IPS-18c (cell line): ENCODE data around the gene ARFIP1.
"Not testable (repeated sequence)": the region's sequence is repeated elsewhere in the genome, so short reads cannot be mapped to it uniquely, and the experiment has no call there.

Source experiments
- H3K4me3 ChIP-seq: 2 replicates; pipeline ENCODE4 v1.7.0; 2013; ENCODE audit warnings: low read depth, mild to moderate bottlenecking, low read length, moderate library complexity; ENCODE audit not compliant: insufficient read depth
- H3K9me3 ChIP-seq: one replicate; pipeline ENCODE4 v1.6.1; 2013; ENCODE audit warnings: mild to moderate bottlenecking, low read length, moderate library complexity; ENCODE audit not compliant: control insufficient read depth, insufficient read depth

Gene ARFIP1

DNA sequence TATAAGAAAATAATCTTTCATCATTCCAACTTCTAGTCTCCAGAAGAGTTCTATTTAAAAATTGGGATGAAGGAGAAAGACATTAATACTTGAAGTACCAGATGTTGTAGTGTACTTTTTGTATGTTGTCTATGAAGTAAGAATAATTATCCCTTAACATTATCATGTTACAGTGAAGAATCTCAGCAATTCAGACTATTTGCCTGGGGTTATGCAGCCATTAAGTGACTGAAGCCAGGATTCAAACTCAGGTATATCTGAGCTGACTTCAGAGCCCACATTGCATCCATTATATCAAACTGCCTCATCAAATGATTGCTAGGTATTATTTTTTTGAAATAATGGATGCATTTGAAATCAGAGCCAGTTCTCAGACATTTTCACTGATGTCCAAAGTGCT lies 80.3 kb downstream of the ARFIP1 start:
- no peak overlapping the region for H3K4me3 ChIP-seq
- peaks cover under 1% of the 10 kb centered on the region for H3K9me3 ChIP-seq

DNA sequence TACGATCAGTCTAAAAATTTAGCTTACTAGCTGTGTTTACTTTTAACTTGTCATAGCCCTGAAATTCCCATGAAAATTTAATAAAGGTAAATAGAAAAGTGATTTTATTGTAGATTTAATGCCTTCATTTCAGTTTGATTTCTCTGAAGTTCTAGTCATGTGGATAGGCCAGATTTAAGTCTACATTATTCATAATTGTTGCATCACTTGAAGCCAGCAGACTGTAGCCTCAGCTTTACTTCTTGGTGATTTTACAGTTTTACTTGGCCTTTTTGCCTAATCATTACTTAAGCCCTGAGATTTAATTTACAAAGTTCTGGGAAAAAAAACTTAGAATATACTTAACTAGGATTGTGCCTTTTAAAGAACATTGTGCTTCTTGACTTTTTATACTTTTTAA lies 82.9 kb downstream of the ARFIP1 start:
- Histone ChIP-seq H3K9me3 (peaks cover 2% of the 10 kb centered on the region), H3K4me3 (no peak overlapping the region)

DNA sequence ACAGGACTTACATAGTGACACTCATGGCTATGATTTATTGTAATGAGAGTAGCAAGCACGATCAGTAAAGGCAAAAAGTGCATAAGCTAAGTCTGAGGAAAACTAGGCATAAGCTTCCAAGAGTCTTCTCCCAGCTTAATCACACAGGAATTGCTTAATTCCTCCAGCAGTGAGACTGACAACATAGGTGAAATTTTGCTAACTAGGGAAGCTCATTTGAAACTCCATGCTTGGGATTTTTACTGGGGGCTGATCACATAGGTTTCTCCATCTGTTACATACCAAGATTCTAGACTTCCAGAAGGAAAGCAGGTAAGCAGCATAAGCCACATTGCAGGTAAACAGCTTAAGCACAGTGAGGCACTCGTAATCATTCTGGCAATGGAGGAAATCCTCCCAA lies 84.6 kb downstream of the ARFIP1 start:
- peaks cover 2% of the 10 kb centered on the region for H3K9me3 ChIP-seq
- no peak overlapping the region for H3K4me3 ChIP-seq

DNA sequence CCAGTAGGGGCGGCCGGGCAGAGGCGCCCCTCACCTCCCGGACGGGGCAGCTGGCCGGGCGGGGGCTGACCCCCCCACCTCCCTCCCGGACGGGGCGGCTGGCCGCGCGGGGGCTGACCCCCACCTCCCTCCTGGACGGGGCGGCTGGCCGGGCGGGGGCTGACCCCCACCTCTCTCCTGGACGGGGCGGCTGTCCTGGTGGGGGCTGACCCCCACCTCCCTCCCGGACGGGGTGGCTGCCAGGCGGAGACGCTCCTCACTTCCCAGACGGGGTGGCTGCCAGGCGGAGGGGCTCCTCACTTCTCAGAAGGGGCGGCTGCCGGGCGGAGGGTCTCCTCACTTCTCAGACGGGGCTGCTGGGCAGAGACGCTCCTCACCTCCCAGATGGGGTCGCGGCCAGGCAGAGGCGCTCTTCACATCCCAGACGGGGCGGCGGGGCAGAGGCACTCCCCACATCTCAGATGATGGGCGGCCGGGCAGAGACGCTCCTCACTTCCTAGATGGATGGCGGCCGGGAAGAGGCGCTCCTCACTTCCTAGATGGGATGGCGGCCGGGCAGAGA lies 86.8 kb downstream of the ARFIP1 start:
- not testable (repeated sequence) for H3K4me3 ChIP-seq, H3K9me3 ChIP-seq

DNA sequence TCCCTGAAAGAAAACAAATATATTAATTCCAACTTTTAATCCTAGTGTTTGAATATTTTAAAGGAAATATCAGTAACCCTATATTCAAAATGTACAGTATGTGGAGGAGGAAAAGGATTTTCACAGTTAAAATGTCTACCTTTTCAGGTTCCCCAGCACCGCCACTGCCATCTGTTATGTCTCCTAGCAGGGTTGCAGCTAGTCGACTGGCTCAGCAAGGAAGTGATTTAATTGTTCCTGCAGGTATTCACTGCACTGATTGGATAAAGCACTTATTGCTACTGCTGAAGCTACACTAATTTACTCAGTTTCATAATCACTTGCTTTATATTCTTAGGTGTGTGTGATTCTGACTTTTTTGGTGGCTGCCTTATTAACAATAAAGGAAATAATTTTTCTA lies 90.9 kb downstream of the ARFIP1 start:
- Histone ChIP-seq H3K9me3 (no peaks in the 10 kb centered on the region), H3K4me3 (no peak overlapping the region)

DNA sequence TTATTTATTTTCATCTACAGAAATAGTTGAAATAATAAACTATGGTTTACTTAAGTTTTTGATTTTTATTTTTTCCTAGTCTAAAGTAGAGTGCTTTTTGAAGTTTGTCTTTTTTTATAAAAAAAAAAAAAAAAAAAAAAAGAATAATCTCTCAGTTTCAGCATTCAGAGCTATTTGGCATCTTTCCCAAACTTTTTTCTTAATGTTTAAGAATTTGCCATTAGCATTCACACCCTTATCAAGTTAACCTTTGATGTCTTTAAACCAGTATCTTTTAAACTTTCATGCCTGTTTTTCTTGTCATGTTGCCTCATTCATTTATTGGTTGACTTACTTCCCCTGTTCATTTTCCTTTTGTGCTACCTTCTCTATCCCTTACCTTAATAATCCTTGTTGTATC lies 95.5 kb downstream of the ARFIP1 start:
- Histone ChIP-seq H3K4me3 (no peak overlapping the region), H3K9me3 (no peaks in the 10 kb centered on the region)

DNA sequence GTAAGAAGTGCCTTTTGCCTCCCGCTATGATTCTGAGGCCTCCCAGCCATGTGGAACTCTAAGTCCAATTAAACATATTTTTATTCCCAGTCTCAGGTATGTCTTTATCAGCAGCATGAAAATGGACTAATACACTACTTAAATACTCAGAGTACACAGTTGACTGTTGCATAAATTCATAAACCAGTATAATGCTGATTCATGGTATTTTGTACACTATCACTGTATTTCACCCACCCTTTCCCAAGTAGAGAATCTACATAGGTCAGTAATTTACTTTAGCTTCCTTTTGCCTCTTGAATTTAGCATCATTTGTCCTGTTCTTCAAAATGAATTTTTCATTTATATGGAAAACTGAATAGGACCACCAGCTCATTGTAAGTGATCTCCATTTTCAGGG lies 98.1 kb downstream of the ARFIP1 start:
- H3K9me3 ChIP-seq = no peaks in the 10 kb centered on the region
- H3K4me3 ChIP-seq = no peak overlapping the region

DNA sequence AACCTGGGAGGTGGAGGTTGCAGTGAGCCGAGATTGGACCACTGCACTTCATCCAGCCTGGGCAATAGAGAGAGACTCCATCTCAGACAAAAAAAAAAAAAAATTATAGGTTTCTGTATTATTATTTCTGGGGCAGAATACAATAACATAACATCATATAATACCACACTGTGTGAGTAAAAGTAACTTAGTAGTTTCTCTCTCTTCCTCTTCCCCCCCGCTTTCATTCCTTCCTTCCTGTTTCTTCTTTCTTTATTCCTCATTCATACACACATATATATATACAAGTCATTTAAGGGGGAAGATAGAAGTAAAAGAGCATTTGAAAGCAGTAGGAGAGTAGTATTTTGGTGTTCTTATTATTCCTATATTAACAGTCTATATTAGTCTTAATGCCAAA lies 100.5 kb downstream of the ARFIP1 start:
- Histone ChIP-seq H3K4me3 (no peak overlapping the region), H3K9me3 (no peaks in the 10 kb centered on the region)

DNA sequence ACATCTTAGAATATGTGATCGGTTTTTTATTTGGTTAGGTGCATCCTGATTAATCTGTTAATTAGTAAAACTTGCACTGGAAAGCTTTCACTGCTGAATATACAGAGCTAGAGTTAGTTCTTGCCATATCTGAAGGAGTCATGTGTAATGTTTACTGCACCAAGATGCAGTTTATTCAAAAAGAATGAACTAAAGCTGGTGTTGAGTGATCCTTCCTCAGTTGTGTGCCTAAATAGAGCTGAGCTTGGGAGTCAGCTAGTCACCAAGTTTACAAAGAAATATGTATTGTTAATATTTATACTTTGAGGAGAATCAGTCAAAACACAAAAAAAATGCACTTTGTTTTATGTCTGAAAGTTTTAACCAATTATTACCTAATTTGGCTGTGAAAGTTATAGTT lies 102.2 kb downstream of the ARFIP1 start:
- H3K9me3 ChIP-seq = no peaks in the 10 kb centered on the region
- no peak overlapping the region for H3K4me3 ChIP-seq

DNA sequence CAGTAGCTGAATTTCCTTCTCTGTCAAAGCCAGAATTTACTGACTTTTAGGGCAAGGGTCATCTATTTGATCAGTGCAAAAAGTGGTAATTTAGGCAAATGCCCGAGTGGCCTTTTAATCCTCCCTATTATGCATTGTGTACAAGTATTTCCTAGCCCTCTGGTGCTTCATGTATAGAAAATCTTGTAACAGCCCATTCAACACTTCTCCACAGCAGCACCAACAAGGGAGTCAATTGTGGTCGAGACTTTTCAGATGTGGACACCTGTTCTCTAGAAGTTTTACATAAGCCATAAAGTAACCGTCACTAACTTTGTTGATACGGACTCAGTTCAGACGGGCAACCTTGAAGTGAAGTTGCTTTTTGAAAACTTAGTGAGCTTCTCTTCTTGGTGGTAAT lies 105.4 kb downstream of the ARFIP1 start:
- H3K4me3 ChIP-seq = no peak overlapping the region
- H3K9me3 ChIP-seq = no peaks in the 10 kb centered on the region

DNA sequence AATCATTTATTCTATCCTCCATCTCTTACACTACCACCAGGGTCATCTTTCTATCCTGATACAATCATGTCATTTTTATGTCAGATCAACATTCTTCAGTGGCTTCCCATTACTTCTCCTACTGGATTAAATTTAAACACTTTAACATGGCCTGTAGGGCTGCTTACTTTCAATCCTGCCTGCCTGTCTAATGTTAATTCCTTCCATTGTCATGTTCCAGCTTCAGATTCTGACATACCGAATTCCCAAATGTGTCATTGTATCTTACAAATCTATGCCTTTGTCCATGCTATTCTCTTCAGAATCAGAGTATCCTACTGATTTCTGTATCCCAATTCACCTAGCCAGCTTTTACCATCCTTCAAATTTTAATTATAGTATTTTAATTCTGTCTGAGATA lies 106.4 kb downstream of the ARFIP1 start:
- H3K4me3 ChIP-seq = no peak overlapping the region
- H3K9me3 ChIP-seq = no peaks in the 10 kb centered on the region

DNA sequence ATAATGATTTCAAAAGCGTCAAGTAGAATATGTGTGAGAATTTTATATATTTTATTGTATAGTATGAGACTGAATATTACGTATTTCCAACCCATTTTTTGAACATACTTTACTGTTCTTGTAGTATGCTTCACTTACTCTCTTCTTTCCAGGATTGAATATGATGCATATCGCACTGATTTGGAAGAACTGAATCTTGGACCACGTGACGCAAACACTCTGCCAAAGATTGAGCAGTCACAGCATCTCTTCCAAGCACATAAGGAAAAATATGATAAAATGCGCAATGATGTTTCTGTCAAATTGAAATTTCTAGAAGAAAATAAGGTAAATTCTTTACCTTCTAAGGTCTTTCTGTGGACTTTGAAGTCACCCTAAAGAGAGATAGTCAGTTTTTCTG lies 108.2 kb downstream of the ARFIP1 start:
- H3K4me3 ChIP-seq = no peak overlapping the region
- H3K9me3 ChIP-seq = no peaks in the 10 kb centered on the region

DNA sequence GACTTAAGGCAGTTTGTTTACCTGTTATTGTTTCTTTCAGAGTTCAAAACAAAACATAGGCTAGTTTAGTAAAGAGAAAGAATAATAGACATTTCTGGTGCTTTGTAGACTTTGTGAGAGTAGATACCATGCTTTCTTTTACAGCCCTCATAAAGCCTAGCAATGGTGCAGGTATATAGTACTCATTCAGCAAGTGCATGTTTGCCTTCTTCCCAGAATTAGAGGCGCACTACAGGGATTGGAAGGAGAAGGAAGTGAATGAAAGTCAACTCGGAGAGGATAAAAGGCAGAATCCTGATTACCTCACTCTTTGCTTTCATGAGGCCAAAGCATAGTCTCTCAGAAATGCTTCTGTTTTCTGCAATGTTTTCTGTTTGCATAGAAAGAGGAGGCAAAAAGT lies 113.2 kb downstream of the ARFIP1 start:
- Histone ChIP-seq H3K9me3 (no peaks in the 10 kb centered on the region), H3K4me3 (no peak overlapping the region)

DNA sequence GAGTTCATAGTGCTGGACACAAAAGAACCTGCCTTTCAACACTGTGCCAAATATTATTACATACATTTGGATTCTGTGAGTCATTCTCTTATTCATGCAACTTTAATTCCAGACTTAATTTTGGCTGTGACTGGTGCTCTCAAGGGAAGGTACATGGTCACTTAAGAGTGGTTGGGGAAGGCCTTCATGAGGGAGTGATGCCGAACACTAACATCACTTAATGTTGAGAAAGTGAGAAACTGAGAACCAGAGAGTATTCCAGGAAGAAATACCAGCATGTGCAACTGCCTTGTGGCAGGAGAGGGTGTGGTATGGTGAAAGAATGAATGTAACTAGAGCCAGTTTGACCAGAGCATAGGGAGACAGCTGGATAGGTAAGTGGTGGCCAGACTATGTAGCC lies 114.9 kb downstream of the ARFIP1 start:
- H3K9me3 ChIP-seq = no peaks in the 10 kb centered on the region

DNA sequence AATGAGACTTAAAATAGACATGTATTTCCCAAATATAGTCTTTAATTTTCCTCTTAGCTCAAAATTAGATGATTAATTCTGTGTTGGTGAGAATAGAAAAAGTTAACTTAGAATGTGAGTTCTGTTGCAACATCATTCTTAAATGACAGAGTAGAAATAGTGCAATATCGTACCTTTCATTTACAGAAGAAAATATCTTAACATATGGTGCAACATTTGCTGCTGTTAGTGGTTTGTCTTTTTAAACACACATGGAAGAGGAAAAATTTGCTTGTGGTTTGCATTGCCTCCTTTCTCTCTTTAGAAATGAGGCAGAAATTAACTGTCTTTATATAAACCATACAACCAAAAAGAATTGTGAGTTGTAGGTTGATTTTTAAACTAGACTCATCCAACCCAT lies 117.1 kb downstream of the ARFIP1 start:
- H3K4me3 ChIP-seq = no peak overlapping the region
- no peaks in the 10 kb centered on the region for H3K9me3 ChIP-seq

More for the DNA sequence above, 114.9 kb downstream of the ARFIP1 start:
- no peak overlapping the region for H3K4me3 ChIP-seq

DNA sequence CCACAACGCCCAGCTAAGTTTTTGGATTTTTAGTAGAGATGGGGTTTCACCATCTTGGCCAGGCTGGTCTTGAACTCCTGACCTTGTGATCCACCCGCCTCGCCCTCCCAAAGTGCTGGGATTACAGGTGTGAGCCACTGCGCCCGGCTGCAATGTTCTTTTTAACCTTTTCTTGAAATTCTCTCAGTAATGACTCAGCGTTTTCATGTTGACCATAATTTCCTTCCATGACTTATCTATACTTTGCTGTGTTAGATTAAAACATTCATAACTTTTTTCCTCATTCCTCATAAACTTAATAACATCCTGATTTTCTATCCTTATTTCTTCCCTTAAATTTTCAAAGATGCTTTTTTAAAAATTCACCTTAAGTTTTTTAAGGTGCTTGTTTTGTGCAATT lies 118.4 kb downstream of the ARFIP1 start:
- not testable (repeated sequence) for H3K9me3 ChIP-seq, H3K4me3 ChIP-seq

DNA sequence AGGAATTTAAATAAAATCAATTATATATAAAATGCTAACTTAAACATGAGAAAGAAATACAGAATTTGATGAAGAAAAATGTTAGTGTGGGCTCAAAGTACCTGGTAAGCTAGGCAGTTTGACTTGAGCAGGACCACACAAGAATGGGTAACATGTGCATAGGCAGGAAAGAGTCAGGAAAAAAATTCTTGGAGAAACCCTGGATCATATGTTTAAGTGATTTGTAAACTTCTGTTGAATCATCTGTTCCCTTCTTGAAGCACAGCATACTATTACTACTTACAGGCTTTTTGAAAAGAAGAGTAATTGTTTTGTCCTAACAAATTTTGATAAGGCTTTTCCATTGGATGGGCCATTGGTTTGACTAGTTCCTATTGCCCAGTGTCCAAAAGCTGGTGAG lies 118.9 kb downstream of the ARFIP1 start:
- Histone ChIP-seq H3K4me3 (no peak overlapping the region), H3K9me3 (no peaks in the 10 kb centered on the region)

DNA sequence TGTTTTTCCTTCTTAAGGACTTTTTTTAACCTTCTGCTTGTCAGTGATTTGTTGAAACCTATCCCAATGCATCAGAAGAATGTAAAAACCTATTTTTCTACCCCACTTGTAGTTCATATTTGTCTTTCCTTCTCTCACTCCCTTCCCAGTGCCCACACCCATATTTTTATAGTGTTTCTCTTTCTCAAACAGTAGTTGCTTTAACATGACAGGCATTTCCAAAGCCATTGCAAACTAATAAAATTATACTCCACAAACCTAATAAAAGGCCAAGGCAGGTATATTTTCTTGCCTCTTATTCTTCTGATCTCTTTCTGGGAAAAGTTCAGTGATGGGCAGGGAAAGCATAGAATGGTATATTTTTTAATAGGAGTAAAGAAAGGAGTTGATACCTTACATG lies 120.6 kb downstream of the ARFIP1 start:
- H3K9me3 ChIP-seq = no peaks in the 10 kb centered on the region

DNA sequence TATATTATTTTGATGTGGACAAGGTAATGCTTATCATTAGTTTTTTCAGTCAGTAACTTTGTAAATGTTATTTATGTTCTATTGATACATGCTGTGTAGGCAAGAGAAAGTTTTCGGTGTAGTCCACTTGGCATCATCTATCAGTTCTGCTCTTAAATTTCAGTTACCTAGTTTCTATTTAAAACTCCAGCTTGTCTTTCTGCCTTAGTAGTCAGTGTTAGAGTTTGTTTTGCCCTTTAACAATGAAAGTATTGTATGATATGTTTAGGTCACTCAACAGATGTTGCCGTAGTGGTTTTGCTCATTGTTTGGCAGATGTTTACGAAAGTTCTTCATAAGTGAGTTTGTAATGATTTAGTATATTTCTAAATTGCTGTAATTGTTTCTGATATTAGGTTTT lies 121.5 kb downstream of the ARFIP1 start:
- Histone ChIP-seq H3K9me3 (no peaks in the 10 kb centered on the region), H3K4me3 (no peak overlapping the region)

More for the DNA sequence above, 120.6 kb downstream of the ARFIP1 start:
- no peak overlapping the region for H3K4me3 ChIP-seq
